Mesendoderm (in vitro differentiated cells): ENCODE measurements around the gene ASTN2.

Experiments
- DNase-seq: peaks from one replicate; pipeline ENCODE4 v3.0.0; 2013
- H2AK5ac ChIP-seq: 2 replicates; pipeline ENCODE4 v1.6.1; 2013; ENCODE audit warnings: low read length, inconsistent platforms
- H2BK120ac ChIP-seq: 2 replicates; pipeline ENCODE4 v1.6.1; 2013; ENCODE audit warnings: low read depth, mild to moderate bottlenecking, low read length, moderate library complexity, mixed read lengths
- H2BK15ac ChIP-seq: replicated peaks from 2 replicates; pipeline ENCODE4 v1.6.1; 2013; ENCODE audit warnings: low read depth, mild to moderate bottlenecking, moderate library complexity
- H2BK5ac ChIP-seq: 2 replicates; pipeline ENCODE4 v1.6.1; 2013; ENCODE audit warnings: low read length, inconsistent platforms
- H3K18ac ChIP-seq: 2 replicates; pipeline ENCODE4 v1.6.1; 2013; ENCODE audit warnings: mild to moderate bottlenecking, low read length, mixed read lengths
- H3K23ac ChIP-seq: one replicate; pipeline ENCODE4 v1.6.1; 2013; ENCODE audit warnings: low read length
- H3K27ac ChIP-seq: 2 replicates; pipeline ENCODE4 v1.5.1; 2013; ENCODE audit warnings: low read depth, mild to moderate bottlenecking, inconsistent platforms, low read length, moderate library complexity
- H3K27me3 ChIP-seq: 2 replicates; pipeline ENCODE4 v1.6.1; 2013; ENCODE audit warnings: low read length, control low read depth, mild to moderate bottlenecking, inconsistent platforms; ENCODE audit not compliant: insufficient read depth, poor library complexity
- H3K36me3 ChIP-seq: 2 replicates; pipeline ENCODE4 v1.6.1; 2013; ENCODE audit warnings: low read length, inconsistent platforms; ENCODE audit not compliant: control insufficient read depth, insufficient read depth
- H3K4ac ChIP-seq: one replicate; pipeline ENCODE4 v1.6.1; 2013; ENCODE audit warnings: low read depth, mild to moderate bottlenecking, low read length, moderate library complexity
- H3K4me1 ChIP-seq: 2 replicates; pipeline ENCODE4 v1.6.1; 2013; ENCODE audit warnings: low read depth, low read length, inconsistent platforms; ENCODE audit not compliant: control insufficient read depth
- H3K4me2 ChIP-seq: 2 replicates; pipeline ENCODE4 v1.6.1; 2013; ENCODE audit warnings: low read length
- H3K4me3 ChIP-seq: 2 replicates; pipeline ENCODE4 v1.5.1; 2013; ENCODE audit warnings: mild to moderate bottlenecking, low read length
- H3K56ac ChIP-seq: one replicate; pipeline ENCODE4 v1.6.1; 2013; ENCODE audit warnings: low read length
- H3K79me1 ChIP-seq: 2 replicates; pipeline ENCODE4 v1.6.1; 2013; ENCODE audit warnings: low read length, inconsistent platforms
- H3K79me2 ChIP-seq: 2 replicates; pipeline ENCODE4 v1.6.1; 2013; ENCODE audit warnings: mild to moderate bottlenecking, low read length; ENCODE audit not compliant: control insufficient read depth, insufficient read depth
- H3K9ac ChIP-seq: 2 replicates; pipeline ENCODE4 v1.6.1; 2013; ENCODE audit warnings: low read length, inconsistent platforms
- H4K5ac ChIP-seq: one replicate; pipeline ENCODE4 v1.6.1; 2013; ENCODE audit warnings: low read length
- H4K8ac ChIP-seq: one replicate; pipeline ENCODE4 v1.6.1; 2013; ENCODE audit warnings: low read depth, mild to moderate bottlenecking, control low read depth, low read length, moderate library complexity
- WGBS: extraction: QIAGEN DNeasy Blood & Tissue Kit; methylation state at CpG from one replicate; pipeline ENCODE4 v1.1.7; 2013; ENCODE audit warnings: low lambda C conversion rate, missing lambda C conversion rate; ENCODE audit not compliant: insufficient coverage; ENCODE audit errors: extremely low coverage; 5-methylcytosine and 5-hydroxymethylcytosine counted together

The ASTN2 gene

GRCh38 chr9:116736399-116737151, 678.3 kb downstream of the ASTN2 start:
- H2AK5ac ChIP-seq, result no peak overlapping the region
- H4K8ac ChIP-seq, result no peak overlapping the region
- no peak overlapping the region for H3K27ac ChIP-seq
- no peak overlapping the region for H3K23ac ChIP-seq
- no peaks in the 10 kb centered on the region for H3K4me1 ChIP-seq
- H3K18ac ChIP-seq, result no peak overlapping the region
- no peaks in the 10 kb centered on the region for H3K79me1 ChIP-seq
- H2BK120ac ChIP-seq, result no peak overlapping the region
- H3K4ac ChIP-seq, result no peak overlapping the region
- no peak overlapping the region for H3K9ac ChIP-seq
- no peaks in the 10 kb centered on the region for H3K36me3 ChIP-seq
- no peak overlapping the region for H2BK15ac ChIP-seq
- no peak overlapping the region for H3K4me3 ChIP-seq
- no peaks in the 10 kb centered on the region for H3K27me3 ChIP-seq
- no peak overlapping the region for H3K4me2 ChIP-seq
- H3K79me2 ChIP-seq, result no peaks in the 10 kb centered on the region
- no CpG with 5 or more reads among the region's 8 CpGs for WGBS
- no peak overlapping the region for H4K5ac ChIP-seq
- no peak overlapping the region for H3K56ac ChIP-seq
- no peak for DNase-seq
- no peak overlapping the region for H2BK5ac ChIP-seq

GRCh38 chr9:116733010-116733641, 681.7 kb downstream of the ASTN2 start:
- no peak overlapping the region for H2BK15ac ChIP-seq
- no peak overlapping the region for H3K27ac ChIP-seq
- H3K23ac ChIP-seq, result no peak overlapping the region
- no peak overlapping the region for H3K4me3 ChIP-seq
- H2BK5ac ChIP-seq, result no peak overlapping the region
- DNase-seq, result no peak
- H3K4ac ChIP-seq, result no peak overlapping the region
- WGBS, result no CpG with 5 or more reads among the region's 9 CpGs
- no peak overlapping the region for H3K18ac ChIP-seq
- no peak overlapping the region for H4K8ac ChIP-seq
- no peaks in the 10 kb centered on the region for H3K79me1 ChIP-seq
- no peak overlapping the region for H4K5ac ChIP-seq
- no peaks in the 10 kb centered on the region for H3K36me3 ChIP-seq
- H2AK5ac ChIP-seq, result no peak overlapping the region
- H3K9ac ChIP-seq, result no peak overlapping the region
- H3K56ac ChIP-seq, result no peak overlapping the region
- H3K4me1 ChIP-seq, result no peaks in the 10 kb centered on the region
- no peak overlapping the region for H3K4me2 ChIP-seq
- H3K79me2 ChIP-seq, result no peaks in the 10 kb centered on the region
- H3K27me3 ChIP-seq, result no peaks in the 10 kb centered on the region
- H2BK120ac ChIP-seq, result no peak overlapping the region

GRCh38 chr9:116726602-116727001, 688.3 kb downstream of the ASTN2 start:
- no peak overlapping the region for H3K4ac ChIP-seq
- H2BK120ac ChIP-seq, result no peak overlapping the region
- no peak overlapping the region for H4K8ac ChIP-seq
- H2AK5ac ChIP-seq, result no peak overlapping the region
- DNase-seq, result no peak
- no peaks in the 10 kb centered on the region for H3K27me3 ChIP-seq
- H3K79me1 ChIP-seq, result no peaks in the 10 kb centered on the region
- H3K56ac ChIP-seq, result no peak overlapping the region
- no peak overlapping the region for H3K23ac ChIP-seq
- no peak overlapping the region for H2BK5ac ChIP-seq
- no peak overlapping the region for H2BK15ac ChIP-seq
- no peak overlapping the region for H3K18ac ChIP-seq
- H3K36me3 ChIP-seq, result no peaks in the 10 kb centered on the region
- no peaks in the 10 kb centered on the region for H3K79me2 ChIP-seq
- no peak overlapping the region for H3K9ac ChIP-seq
- H3K27ac ChIP-seq, result no peak overlapping the region
- no peak overlapping the region for H4K5ac ChIP-seq
- H3K4me1 ChIP-seq, result no peaks in the 10 kb centered on the region
- no peak overlapping the region for H3K4me3 ChIP-seq
- H3K4me2 ChIP-seq, result no peak overlapping the region

- Histone ChIP-seq H4K8ac (no peak overlapping the region), H3K27ac (no peak overlapping the region), H3K18ac (no peak overlapping the region), H2AK5ac (no peak overlapping the region), H3K36me3 (no peaks in the 10 kb centered on the region), H3K4me3 (no peak overlapping the region), H3K56ac (no peak overlapping the region), H2BK5ac (no peak overlapping the region), H3K79me2 (no peaks in the 10 kb centered on the region), H3K23ac (no peak overlapping the region), H4K5ac (no peak overlapping the region), H3K4ac (no peak overlapping the region), H3K4me2 (no peak overlapping the region), H3K9ac (no peak overlapping the region), H2BK15ac (no peak overlapping the region), H2BK120ac (no peak overlapping the region), H3K4me1 (no peaks in the 10 kb centered on the region), H3K79me1 (no peaks in the 10 kb centered on the region), H3K27me3 (no peaks in the 10 kb centered on the region)
- no CpG with 5 or more reads among the region's 3 CpGs for WGBS
- DNase-seq, result no peak
Measured at GRCh38 chr9:116724123-116724522, 690.7 kb downstream of the ASTN2 start.

- Histone ChIP-seq H2BK15ac (no peak overlapping the region), H3K18ac (no peak overlapping the region), H3K36me3 (no peaks in the 10 kb centered on the region), H3K23ac (no peak overlapping the region), H3K4me1 (peaks cover 5% of the 10 kb centered on the region), H2BK5ac (no peak overlapping the region), H3K79me2 (no peaks in the 10 kb centered on the region), H3K4me3 (no peak overlapping the region), H4K5ac (no peak overlapping the region), H3K4me2 (no peak overlapping the region), H4K8ac (no peak overlapping the region), H3K27ac (no peak overlapping the region), H3K27me3 (no peaks in the 10 kb centered on the region), H2AK5ac (no peak overlapping the region), H3K56ac (no peak overlapping the region), H3K79me1 (no peaks in the 10 kb centered on the region), H3K9ac (no peak overlapping the region), H3K4ac (no peak overlapping the region), H2BK120ac (no peak overlapping the region)
- WGBS, result no CpG with 5 or more reads among the region's 2 CpGs
- DNase-seq, result no peak
Measured at GRCh38 chr9:116721944-116722343, 692.9 kb downstream of the ASTN2 start.

GRCh38 chr9:116721411-116721810, 693.4 kb downstream of the ASTN2 start:
- H3K23ac ChIP-seq, result no peak overlapping the region
- no peak overlapping the region for H3K27ac ChIP-seq
- H3K79me1 ChIP-seq, result no peaks in the 10 kb centered on the region
- no peak overlapping the region for H2AK5ac ChIP-seq
- H2BK120ac ChIP-seq, result no peak overlapping the region
- H2BK5ac ChIP-seq, result no peak overlapping the region
- no CpG with 5 or more reads among the region's 3 CpGs for WGBS
- no peaks in the 10 kb centered on the region for H3K27me3 ChIP-seq
- H3K9ac ChIP-seq, result no peak overlapping the region
- H3K4me2 ChIP-seq, result no peak overlapping the region
- H3K36me3 ChIP-seq, result no peaks in the 10 kb centered on the region
- H4K5ac ChIP-seq, result no peak overlapping the region
- no peak for DNase-seq
- no peak overlapping the region for H3K56ac ChIP-seq
- H2BK15ac ChIP-seq, result no peak overlapping the region
- no peak overlapping the region for H3K18ac ChIP-seq
- peaks cover 5% of the 10 kb centered on the region for H3K4me1 ChIP-seq
- H3K4ac ChIP-seq, result no peak overlapping the region
- no peak overlapping the region for H3K4me3 ChIP-seq
- no peak overlapping the region for H4K8ac ChIP-seq
- H3K79me2 ChIP-seq, result no peaks in the 10 kb centered on the region
